Esophagus squamous epithelium (tissue), 4 donors: Measurements from ENCODE around the gene NEMP2.

Source experiments
- POLR2A ChIP-seq, 4 donors: fragments of 450-650 bp; IDR thresholded peaks; one replicate each; pipeline ENCODE4 v1.6.1; 2017; ENCODE audit warnings: antibody characterized with exemption in 4 of 4, mild to moderate bottlenecking in 4 of 4, moderate library complexity in 3 of 4
- TF ChIP-seq, protein P1 (sequence below), 6 experiments: fragments of 450-650 bp in 4 of 6; fragments of 200-600 bp in 2 of 6; sonication (generic) in 2 of 6; IDR thresholded peaks; one replicate each; pipeline ENCODE4 v1.5.1; 2016 to 2019; ENCODE audit warnings: antibody characterized with exemption in 6 of 6, mild to moderate bottlenecking in 4 of 6, moderate library complexity in 4 of 6

- TF ChIP-seq, protein P1, sequence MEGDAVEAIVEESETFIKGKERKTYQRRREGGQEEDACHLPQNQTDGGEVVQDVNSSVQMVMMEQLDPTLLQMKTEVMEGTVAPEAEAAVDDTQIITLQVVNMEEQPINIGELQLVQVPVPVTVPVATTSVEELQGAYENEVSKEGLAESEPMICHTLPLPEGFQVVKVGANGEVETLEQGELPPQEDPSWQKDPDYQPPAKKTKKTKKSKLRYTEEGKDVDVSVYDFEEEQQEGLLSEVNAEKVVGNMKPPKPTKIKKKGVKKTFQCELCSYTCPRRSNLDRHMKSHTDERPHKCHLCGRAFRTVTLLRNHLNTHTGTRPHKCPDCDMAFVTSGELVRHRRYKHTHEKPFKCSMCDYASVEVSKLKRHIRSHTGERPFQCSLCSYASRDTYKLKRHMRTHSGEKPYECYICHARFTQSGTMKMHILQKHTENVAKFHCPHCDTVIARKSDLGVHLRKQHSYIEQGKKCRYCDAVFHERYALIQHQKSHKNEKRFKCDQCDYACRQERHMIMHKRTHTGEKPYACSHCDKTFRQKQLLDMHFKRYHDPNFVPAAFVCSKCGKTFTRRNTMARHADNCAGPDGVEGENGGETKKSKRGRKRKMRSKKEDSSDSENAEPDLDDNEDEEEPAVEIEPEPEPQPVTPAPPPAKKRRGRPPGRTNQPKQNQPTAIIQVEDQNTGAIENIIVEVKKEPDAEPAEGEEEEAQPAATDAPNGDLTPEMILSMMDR (IDR thresholded peaks at IDR 0.05) = no peak
- no peak for TF ChIP-seq POLR2A (IDR thresholded peaks at IDR 0.05)
Measured at GRCh38 chr2:190470256-190470826, 64.2 kb downstream of the NEMP2 start.
